ENCODE measurements around the gene PRKCD. TPM values are rescaled to one million over a fixed set of nuclear protein-coding genes. Genes with fewer than 3 reads are reported as not detected.
"Not testable (repeated sequence)": the region's sequence is repeated elsewhere in the genome, so short reads cannot be mapped to it uniquely, and the experiment has no call there.

Gene PRKCD
- polyA plus RNA-seq, 1 experiment, result 13.7 TPM

DNA sequence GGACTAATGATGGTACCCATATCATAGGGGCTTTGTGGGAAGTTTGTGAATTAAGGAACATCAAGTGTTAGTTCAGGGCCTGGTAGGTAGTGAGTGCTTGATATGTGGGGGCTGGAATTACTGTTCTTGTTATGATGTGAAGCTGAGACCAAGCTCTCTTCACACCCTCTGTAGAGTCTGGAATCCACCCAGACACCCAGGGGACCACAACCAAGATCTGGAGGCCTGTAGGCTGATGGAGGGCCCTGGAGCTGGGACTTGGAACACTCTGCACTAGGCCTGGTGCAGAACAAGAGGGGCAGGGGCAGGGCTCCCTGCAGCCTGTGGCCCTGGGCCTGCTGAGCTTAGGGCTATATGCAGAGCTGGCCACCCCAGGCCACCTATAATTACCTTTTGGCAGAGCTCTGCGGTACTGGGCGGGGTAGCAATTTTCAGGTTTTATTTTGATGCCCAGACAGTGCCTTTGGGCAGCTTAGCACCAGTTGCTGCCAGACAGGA lies 13.1 kb upstream of the PRKCD start:
- no peak for DNase-seq (ENCODE audit: low read depth, low spot score)
- CTCF ChIA-PET, result interaction anchor here (2.4 kb wide), 1 partner anchor 14 kb away, joined by 13 read pairs; no protein-coding TSS in a partner anchor

DNA sequence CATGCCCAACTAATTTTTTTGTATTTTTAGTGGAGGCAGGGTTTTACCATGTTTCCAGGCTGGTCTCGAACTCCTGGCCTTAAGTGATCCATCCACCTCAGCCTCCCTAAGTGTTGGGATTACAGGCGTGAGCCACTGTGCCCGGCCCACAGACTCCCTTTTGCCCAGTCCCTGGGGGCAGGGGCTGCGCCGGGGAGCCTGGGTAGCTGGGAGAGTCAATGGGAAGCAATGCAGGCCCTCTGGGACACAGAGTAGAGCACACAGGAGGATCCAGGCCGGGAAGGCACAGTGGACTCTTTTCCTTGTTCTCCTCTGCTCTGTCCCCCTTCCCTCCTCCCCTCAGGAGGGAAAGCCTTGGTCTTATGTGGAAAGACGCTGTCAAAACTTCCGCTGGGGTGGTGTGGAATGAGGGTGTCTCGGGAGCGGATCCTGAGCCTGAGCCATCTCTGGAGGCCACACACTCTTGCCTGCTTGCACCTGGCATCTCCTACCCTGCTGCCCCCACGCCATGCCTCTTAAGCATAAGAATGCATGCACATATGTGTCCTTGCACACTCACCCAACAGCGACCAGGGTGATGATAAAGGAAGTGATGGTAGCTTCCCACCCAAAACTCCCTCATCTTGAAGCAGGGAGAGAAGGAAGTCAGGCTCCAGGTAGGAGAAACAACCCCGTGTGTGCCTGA lies 11.9 kb upstream of the PRKCD start:
- H3K4me3 ChIP-seq (ENCODE audit: low read depth, low read length), result no peak overlapping the region
- ChIA-PET POLR2A (no interaction called here), CTCF (interaction anchor here (2.5 kb wide), 1 partner anchor 15 kb away, joined by 8 read pairs; no protein-coding TSS in a partner anchor)
- no peaks in the 10 kb centered on the region; the same call in 1 of the 2 replicates for H3K9me3 ChIP-seq (ENCODE audit: control insufficient read depth, insufficient read depth, low read length)
- TF ChIP-seq CTCF (IDR thresholded peaks at IDR 0.05; ENCODE audit: low read depth, low read length), result no peak
- H3K27me3 ChIP-seq (ENCODE audit: control insufficient read depth, insufficient read depth, low read length), result no peaks in the 10 kb centered on the region
- H3K27ac ChIP-seq (ENCODE audit: low read depth, low read length), result no peak overlapping the region
- DNase-seq (ENCODE audit: low read depth, low spot score), result no peak

More for the DNA sequence above, 13.1 kb upstream of the PRKCD start:
- Histone ChIP-seq H3K9me3 (ENCODE audit: control insufficient read depth, insufficient read depth, low read length) (no peaks in the 10 kb centered on the region; the same call in 1 of the 2 replicates), H3K27ac (ENCODE audit: low read depth, low read length) (no peak overlapping the region), H3K27me3 (ENCODE audit: control insufficient read depth, insufficient read depth, low read length) (no peaks in the 10 kb centered on the region), H3K4me3 (ENCODE audit: low read depth, low read length) (no peak overlapping the region)
- TF ChIP-seq CTCF (IDR thresholded peaks at IDR 0.05; ENCODE audit: low read depth, low read length), result no peak
- POLR2A ChIA-PET, result no interaction called here

DNA sequence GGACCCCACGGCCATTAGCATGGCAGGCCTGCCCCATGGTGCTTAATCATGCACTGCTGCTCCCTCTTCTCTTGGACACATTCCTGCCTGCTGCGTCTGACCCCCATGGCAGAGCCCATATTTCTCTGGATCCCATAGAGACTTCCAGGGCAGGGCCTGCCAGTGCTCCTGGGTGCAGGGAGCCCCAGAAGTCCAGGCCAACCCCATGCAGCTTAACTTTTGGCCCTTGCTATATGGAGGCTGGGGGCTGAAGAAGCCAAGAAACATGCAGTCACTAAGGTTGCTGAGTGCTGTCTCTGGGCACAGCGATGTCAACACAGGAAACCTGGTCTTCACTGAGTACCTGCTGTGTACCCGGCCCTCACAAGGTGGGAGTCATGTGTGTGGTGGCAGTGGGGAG lies 11.3 kb upstream of the PRKCD start:
- ChIA-PET POLR2A (no interaction called here), CTCF (interaction anchor here (2.5 kb wide), 1 partner anchor 15 kb away, joined by 8 read pairs; no protein-coding TSS in a partner anchor)
- H3K9me3 ChIP-seq (ENCODE audit: control insufficient read depth, insufficient read depth, low read length), result no peaks in the 10 kb centered on the region; the same call in 1 of the 2 replicates
- DNase-seq (ENCODE audit: low read depth, low spot score), result no peak
- H3K4me3 ChIP-seq (ENCODE audit: low read depth, low read length), result no peak overlapping the region
- no peak for TF ChIP-seq CTCF (IDR thresholded peaks at IDR 0.05; ENCODE audit: low read depth, low read length)
- H3K27me3 ChIP-seq (ENCODE audit: control insufficient read depth, insufficient read depth, low read length), result no peaks in the 10 kb centered on the region
- H3K27ac ChIP-seq (ENCODE audit: low read depth, low read length), result no peak overlapping the region

DNA sequence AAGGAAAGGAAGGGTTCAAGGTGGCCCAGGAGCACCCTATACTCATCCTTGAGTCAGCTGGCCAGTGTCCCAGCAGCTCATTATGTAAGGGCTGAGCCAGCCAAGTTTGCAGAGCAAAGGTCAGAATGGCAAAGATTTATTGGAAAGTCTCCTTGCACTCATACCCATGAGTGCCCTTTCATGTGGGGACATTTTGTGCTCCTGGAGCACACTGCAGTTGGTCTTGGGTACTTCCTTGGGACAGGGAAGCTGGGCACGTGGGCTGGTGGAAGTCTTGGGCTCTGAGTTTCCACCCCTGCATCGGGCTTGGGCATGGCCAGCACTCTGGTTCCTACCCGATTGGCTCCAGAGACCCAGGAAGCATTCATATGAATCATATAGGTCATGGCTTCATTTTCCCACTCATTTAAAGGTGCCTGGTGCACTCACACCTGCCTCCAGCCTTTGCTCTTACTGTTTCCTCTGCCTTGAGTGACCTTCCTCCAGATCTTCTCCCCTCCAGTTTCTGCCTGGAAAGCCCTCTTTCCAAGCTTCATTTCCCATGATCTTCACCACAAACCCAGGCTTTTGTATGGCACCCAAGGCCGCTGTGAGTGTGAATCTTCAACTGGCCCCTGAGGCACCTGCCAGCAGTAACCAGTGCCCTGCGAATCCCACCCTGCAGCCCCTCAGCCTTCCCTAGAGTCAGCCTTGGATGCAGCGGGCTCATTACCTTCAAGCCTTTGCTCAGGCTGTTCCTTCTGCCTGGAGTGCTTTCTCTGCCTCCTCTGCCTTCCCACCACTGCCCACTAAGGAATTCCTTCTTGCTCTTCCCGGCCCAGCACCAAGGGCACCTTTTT lies 10.5 kb upstream of the PRKCD start:
- no peak for TF ChIP-seq CTCF (IDR thresholded peaks at IDR 0.05; ENCODE audit: low read depth, low read length)
- Histone ChIP-seq H3K27me3 (ENCODE audit: control insufficient read depth, insufficient read depth, low read length) (peaks cover 5% of the 10 kb centered on the region), H3K9me3 (ENCODE audit: control insufficient read depth, insufficient read depth, low read length) (no peaks in the 10 kb centered on the region; the same call in 1 of the 2 replicates), H3K4me3 (ENCODE audit: low read depth, low read length) (no peak overlapping the region), H3K27ac (ENCODE audit: low read depth, low read length) (no peak overlapping the region)
- DNase-seq (ENCODE audit: low read depth, low spot score), result no peak
- ChIA-PET CTCF (interaction anchor here (2.5 kb wide), 1 partner anchor 16 kb away, joined by 8 read pairs; no protein-coding TSS in a partner anchor), POLR2A (no interaction called here)

- CTCF ChIA-PET, result interaction anchor here (1.0 to 2.5 kb wide), 2 partner anchors 17 to 46 kb away, joined by 5 to 8 read pairs; no protein-coding TSS in a partner anchor
- H3K4me3 ChIP-seq (ENCODE audit: low read depth, low read length); H3K9me3 ChIP-seq (ENCODE audit: control insufficient read depth, insufficient read depth, low read length); H3K27ac ChIP-seq (ENCODE audit: low read depth, low read length); DNase-seq (ENCODE audit: low read depth, low spot score); H3K27me3 ChIP-seq (ENCODE audit: control insufficient read depth, insufficient read depth, low read length); POLR2A ChIA-PET: not testable (repeated sequence)
These were observed 9.9 kb upstream of the PRKCD start for GRCh38 chr3:53151086-53151438.

All from AG04450 (cell line).